Endodermal cell (in vitro differentiated cells): ENCODE data around the gene KCNQ1. TPM values are rescaled to one million over a fixed set of nuclear protein-coding genes. Genes with fewer than 3 reads are reported as not detected.

ENCODE experiments used
- DNase-seq: peaks from one replicate; pipeline ENCODE4 v3.0.0-alpha.2; 2017
- H3K27ac ChIP-seq: 2 replicates; pipeline ENCODE4 v1.5.1; 2013; ENCODE audit warnings: mild to moderate bottlenecking, low read depth, low read length, moderate library complexity
- H3K27me3 ChIP-seq: 2 replicates; pipeline ENCODE4 v1.6.1; 2013; ENCODE audit warnings: mild to moderate bottlenecking, low read length, moderate library complexity; ENCODE audit not compliant: insufficient read depth, control insufficient read depth, poor library complexity, severe bottlenecking
- H3K36me3 ChIP-seq: 2 replicates; pipeline ENCODE4 v1.7.0; 2013; ENCODE audit warnings: mild to moderate bottlenecking, low read length, moderate library complexity; ENCODE audit not compliant: control insufficient read depth, insufficient read depth
- H3K4me1 ChIP-seq: one replicate; pipeline ENCODE4 v1.7.0; 2013; ENCODE audit warnings: low read length; ENCODE audit not compliant: control insufficient read depth, insufficient read depth
- H3K4me3 ChIP-seq: 2 replicates; pipeline ENCODE4 v1.5.1; 2013; ENCODE audit warnings: mild to moderate bottlenecking, low read length, moderate library complexity
- H3K9ac ChIP-seq: 2 replicates; pipeline ENCODE4 v1.6.1; 2013; ENCODE audit warnings: mild to moderate bottlenecking, low read length, moderate library complexity; ENCODE audit not compliant: poor library complexity, severe bottlenecking; ENCODE audit errors: extremely low read depth
- H3K9me3 ChIP-seq: 2 replicates; pipeline ENCODE4 v1.6.1; 2013; ENCODE audit warnings: mild to moderate bottlenecking, low read length, moderate library complexity; ENCODE audit not compliant: control insufficient read depth
- H3K27ac Mint-ChIP-seq: 2 replicates; pipeline ENCODE4 v1.8.0; 2020; ENCODE audit warnings: mixed read lengths
- H3K27me3 Mint-ChIP-seq: 2 replicates; pipeline ENCODE4 v1.8.0; 2021; ENCODE audit warnings: mild to moderate bottlenecking, mixed read lengths; ENCODE audit not compliant: insufficient read depth
- H3K36me3 Mint-ChIP-seq: 2 replicates; pipeline ENCODE4 v1.8.0; 2020; ENCODE audit warnings: low read depth, mixed read lengths
- H3K4me1 Mint-ChIP-seq: 2 replicates; pipeline ENCODE4 v1.8.0; 2020; ENCODE audit warnings: mixed read lengths
- H3K4me3 Mint-ChIP-seq: 2 replicates; pipeline ENCODE4 v1.8.0; 2020; ENCODE audit warnings: mild to moderate bottlenecking, moderate library complexity, mixed read lengths
- H3K9me3 Mint-ChIP-seq: 2 replicates; pipeline ENCODE4 v1.8.0; 2020; ENCODE audit warnings: mild to moderate bottlenecking, mixed read lengths
- CTCF ChIP-seq: fragments of 200-600 bp; sonication (generic); conservative IDR thresholded peaks from 2 replicates; pipeline ENCODE4 v1.5.0; 2021; ENCODE audit warnings: antibody characterized with exemption, mild to moderate bottlenecking
- WGBS, 2 experiments: methylation state at CpG; one replicate each; pipeline versions ENCODE4 v1.1.5 to v1.1.7; 2013; ENCODE audit warnings: missing lambda C conversion rate in 2 of 2, mixed read lengths in 1 of 2; ENCODE audit not compliant: insufficient coverage in 1 of 2, insufficient read length in 1 of 2; 5-methylcytosine and 5-hydroxymethylcytosine counted together
- total RNA-seq, 2 donors: library from RNA; stranded (reverse); fragmentation: NEBNext Ultra II Directional in 1 of 2; extraction: Animal tissue kit (Norgen Biotek cat#: 25700) in 1 of 2; gene quantifications; 2 replicates in 1 of 2; 3 replicates in 1 of 2; pipeline ENCODE4 v1.2.1, GENCODE V29; 2021

Gene KCNQ1
- total RNA-seq, 2 donors from 2014 or later = 1.8 to 3.5 TPM

- DNase-seq = peak; percentile 31
- no peak for TF ChIP-seq CTCF
- Histone ChIP-seq H3K9me3 (peaks cover 4% of the 10 kb centered on the region), H3K27me3 (no peaks in the 10 kb centered on the region), H3K36me3 (no peaks in the 10 kb centered on the region), H3K4me1 (peaks cover 11% of the 10 kb centered on the region), H3K9ac (no peak overlapping the region), H3K27ac (no peak overlapping the region), H3K4me3 (no peak overlapping the region)
- no peaks in the 10 kb centered on the region for H3K36me3 Mint-ChIP-seq
- no peak overlapping the region for H3K4me3 Mint-ChIP-seq
- no peak overlapping the region for H3K27ac Mint-ChIP-seq
- 88 to 89% methylated on average over 7 to 9 of the region's 9 CpGs for WGBS, 2 experiments
- peaks cover 4% of the 10 kb centered on the region for H3K27me3 Mint-ChIP-seq
- H3K9me3 Mint-ChIP-seq = peaks cover 2% of the 10 kb centered on the region
- H3K4me1 Mint-ChIP-seq = peaks cover 10% of the 10 kb centered on the region
Measured at GRCh38 chr11:2780850-2781407, 336.1 kb downstream of the KCNQ1 start.

- H3K27ac ChIP-seq = no peak overlapping the region
- no peaks in the 10 kb centered on the region for H3K36me3 Mint-ChIP-seq
- H3K27ac Mint-ChIP-seq = no peak overlapping the region
- H3K9ac ChIP-seq = no peak overlapping the region
- no peaks in the 10 kb centered on the region for H3K27me3 ChIP-seq
- no peak overlapping the region for H3K4me3 ChIP-seq
- H3K4me1 Mint-ChIP-seq = peaks cover 10% of the 10 kb centered on the region
- peaks cover 11% of the 10 kb centered on the region for H3K4me1 ChIP-seq
- no peaks in the 10 kb centered on the region for H3K36me3 ChIP-seq
- 90 to 94% methylated on average over 15 to 19 of the region's 19 CpGs for WGBS, 2 experiments
- H3K4me3 Mint-ChIP-seq = no peak overlapping the region
- TF ChIP-seq CTCF = no peak
- H3K9me3 Mint-ChIP-seq = peaks cover 7% of the 10 kb centered on the region
- peak; percentile 27 for DNase-seq
- H3K27me3 Mint-ChIP-seq = peaks cover 5% of the 10 kb centered on the region
- peaks cover 9% of the 10 kb centered on the region for H3K9me3 ChIP-seq
Measured at GRCh38 chr11:2781408-2782274, 336.8 kb downstream of the KCNQ1 start.

- H3K27ac Mint-ChIP-seq = no peak overlapping the region
Measured at GRCh38 chr11:2782769-2783168, 338.0 kb downstream of the KCNQ1 start.

More at GRCh38 chr11:2782769-2783168, 338.0 kb downstream of the KCNQ1 start:
- no peaks in the 10 kb centered on the region for H3K27me3 ChIP-seq
- no peak for TF ChIP-seq CTCF
- no peak overlapping the region for H3K4me3 ChIP-seq
- WGBS, 2 experiments = 84 to 100% methylated on average over 1 to 2 of the region's 2 CpGs
- peaks cover 11% of the 10 kb centered on the region for H3K4me1 ChIP-seq
- peaks cover 9% of the 10 kb centered on the region for H3K9me3 ChIP-seq
- no peak overlapping the region for H3K4me3 Mint-ChIP-seq
- DNase-seq = no peak
- H3K27me3 Mint-ChIP-seq = peaks cover 3% of the 10 kb centered on the region
- no peak overlapping the region for H3K27ac ChIP-seq
- H3K36me3 ChIP-seq = no peaks in the 10 kb centered on the region
- H3K9ac ChIP-seq = no peak overlapping the region
- no peaks in the 10 kb centered on the region for H3K36me3 Mint-ChIP-seq
- H3K9me3 Mint-ChIP-seq = peaks cover 9% of the 10 kb centered on the region
- H3K4me1 Mint-ChIP-seq = peaks cover 10% of the 10 kb centered on the region
